Measurements from ENCODE around the gene THRA. TPM values are rescaled to one million over a fixed set of nuclear protein-coding genes. Genes with fewer than 3 reads are reported as not detected.

Gene THRA
- total RNA-seq, 4 donors from 2014 or later, result 19.7 to 124 (median 63.1) TPM

GRCh38 chr17:40097087-40097486, 34.3 kb downstream of the THRA start:
- TF ChIP-seq CTCF (IDR thresholded peaks at IDR 0.05), result no peak
- TF ChIP-seq POLR2A (IDR thresholded peaks at IDR 0.05), result no peak
- H3K36me3 ChIP-seq, result no peaks in the 10 kb centered on the region
- H3K9me3 ChIP-seq, result no peaks in the 10 kb centered on the region
- H3K27me3 ChIP-seq, result no peaks in the 10 kb centered on the region
- peak in 1 of 2 donors; percentile 31 for DNase-seq
- H3K4me3 ChIP-seq, result no peak overlapping the region
- intact Hi-C loops (cut with DNase I; ENCODE audit: low total_unique reads), result no loop called here
- H3K27ac ChIP-seq, result peak overlapping the region; percentile 90 to 99
- peaks cover 39 to 46% of the 10 kb centered on the region in 2 donors for H3K4me1 ChIP-seq

- DNase-seq, result peak; percentile 75 to 77
- peak in 1 of 2 donors; percentile 36 for TF ChIP-seq POLR2A (IDR thresholded peaks at IDR 0.05)
- TF ChIP-seq CTCF (IDR thresholded peaks at IDR 0.05), result peak in 1 of 4 experiments; percentile 22
- Histone ChIP-seq H3K27ac (peak overlapping the region; percentile 90 to 99), H3K9me3 (no peaks in the 10 kb centered on the region), H3K36me3 (no peaks in the 10 kb centered on the region), H3K27me3 (no peaks in the 10 kb centered on the region), H3K4me1 (peaks cover 45% of the 10 kb centered on the region in 2 donors), H3K4me3 (peak overlapping the region; percentile 32 to 73)
- intact Hi-C loops (cut with DNase I; ENCODE audit: low total_unique reads), result no loop called here
Observed at GRCh38 chr17:40097931-40098845, 35.4 kb downstream of the THRA start.

- intact Hi-C loops (cut with DNase I; ENCODE audit: low total_unique reads), result no loop called here
- Histone ChIP-seq H3K4me3 (peak overlapping the region; percentile 59 to 73), H3K4me1 (peaks cover 42 to 45% of the 10 kb centered on the region in 2 donors), H3K9me3 (no peaks in the 10 kb centered on the region), H3K36me3 (no peaks in the 10 kb centered on the region), H3K27me3 (no peaks in the 10 kb centered on the region), H3K27ac (peak overlapping the region; percentile 90 to 99)
- peak; percentile 100 for DNase-seq
- TF ChIP-seq POLR2A (IDR thresholded peaks at IDR 0.05) (peak; percentile 90 to 95), CTCF (IDR thresholded peaks at IDR 0.05) (peak in 1 of 4 experiments; percentile 8)
Observed at GRCh38 chr17:40098846-40099618, 36.3 kb downstream of the THRA start.

- Histone ChIP-seq H3K27ac (peak overlapping the region; percentile 90 to 99), H3K4me3 (peak overlapping the region; percentile 59 to 73), H3K4me1 (peaks cover 42 to 48% of the 10 kb centered on the region in 2 donors), H3K9me3 (no peaks in the 10 kb centered on the region), H3K27me3 (no peaks in the 10 kb centered on the region), H3K36me3 (no peaks in the 10 kb centered on the region)
- intact Hi-C loops (cut with DNase I; ENCODE audit: low total_unique reads), result no loop called here
- DNase-seq, result no peak
- TF ChIP-seq CTCF (IDR thresholded peaks at IDR 0.05) (no peak), POLR2A (IDR thresholded peaks at IDR 0.05) (no peak)
Observed at GRCh38 chr17:40099619-40100418, 37.1 kb downstream of the THRA start.
